HG02884 (cell line): ENCODE results near the gene GNPDA1.

ENCODE experiments used
- ATAC-seq: cut with Tn5 transposase; IDR thresholded peaks from one replicate; pipeline ENCODE4 v1.9.1; 2021; ENCODE audit warnings: mild to moderate bottlenecking, moderate library complexity; ENCODE audit not compliant: unreplicated experiment

Gene GNPDA1

DNA sequence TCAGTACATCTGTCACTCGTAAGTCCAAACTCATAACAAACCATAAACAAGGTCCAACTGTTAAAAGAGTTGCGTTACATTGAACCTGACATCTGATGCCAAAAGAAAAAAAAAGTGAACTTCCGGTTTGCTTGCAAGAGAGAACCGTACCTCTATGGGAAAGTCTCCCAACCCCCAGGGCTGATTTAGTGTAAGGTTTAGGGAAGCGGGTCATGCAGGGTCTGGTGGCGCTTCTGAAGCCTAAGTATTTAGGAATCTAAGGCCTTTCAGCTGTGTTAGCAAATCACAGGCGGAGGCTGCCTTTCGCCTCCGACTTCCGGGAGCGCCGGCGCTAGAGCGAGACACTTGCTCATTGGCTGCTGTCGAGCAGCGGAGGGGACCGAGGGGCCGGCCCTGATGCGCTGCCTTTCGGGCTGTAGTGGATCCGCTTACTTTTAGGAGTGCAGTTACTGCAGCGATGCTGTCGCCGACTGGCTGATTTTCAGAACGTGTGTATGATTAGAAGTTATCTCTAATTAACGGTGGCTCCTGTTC, 12.0 kb upstream of the GNPDA1 start:
- peak; percentile 99 for ATAC-seq

DNA sequence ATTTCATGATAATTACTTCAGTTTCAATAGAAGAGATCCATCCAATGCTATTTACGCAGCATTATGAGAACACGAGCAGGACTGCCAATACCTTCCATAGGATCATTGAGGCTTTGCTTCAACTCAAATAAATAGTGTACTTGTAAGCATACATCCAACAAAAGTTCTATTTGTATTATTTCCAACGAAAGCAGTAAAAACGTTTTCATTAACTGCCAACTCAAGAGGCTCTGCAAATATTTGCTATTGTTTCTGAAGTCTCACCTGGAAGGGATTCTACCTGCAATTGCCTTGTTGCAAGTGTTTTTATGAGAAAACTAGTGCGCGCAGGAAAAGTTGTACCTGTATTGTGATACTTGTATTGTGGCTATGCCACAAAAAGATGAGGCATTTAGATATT, 11.0 kb upstream of the GNPDA1 start:
- no peak for ATAC-seq

- no peak for ATAC-seq
Measured at GRCh38 chr5:142020122-142020659, 7.4 kb upstream of the GNPDA1 start.

- no peak for ATAC-seq
Measured at GRCh38 chr5:142017832-142018427, 5.1 kb upstream of the GNPDA1 start.

GRCh38 chr5:142016556-142016955, 3.7 kb upstream of the GNPDA1 start:
- peak; percentile 13 for ATAC-seq

GRCh38 chr5:142015781-142016533, 3.1 kb upstream of the GNPDA1 start:
- ATAC-seq: peak; percentile 38

GRCh38 chr5:142014911-142015584, 2.2 kb upstream of the GNPDA1 start:
- no peak for ATAC-seq

DNA sequence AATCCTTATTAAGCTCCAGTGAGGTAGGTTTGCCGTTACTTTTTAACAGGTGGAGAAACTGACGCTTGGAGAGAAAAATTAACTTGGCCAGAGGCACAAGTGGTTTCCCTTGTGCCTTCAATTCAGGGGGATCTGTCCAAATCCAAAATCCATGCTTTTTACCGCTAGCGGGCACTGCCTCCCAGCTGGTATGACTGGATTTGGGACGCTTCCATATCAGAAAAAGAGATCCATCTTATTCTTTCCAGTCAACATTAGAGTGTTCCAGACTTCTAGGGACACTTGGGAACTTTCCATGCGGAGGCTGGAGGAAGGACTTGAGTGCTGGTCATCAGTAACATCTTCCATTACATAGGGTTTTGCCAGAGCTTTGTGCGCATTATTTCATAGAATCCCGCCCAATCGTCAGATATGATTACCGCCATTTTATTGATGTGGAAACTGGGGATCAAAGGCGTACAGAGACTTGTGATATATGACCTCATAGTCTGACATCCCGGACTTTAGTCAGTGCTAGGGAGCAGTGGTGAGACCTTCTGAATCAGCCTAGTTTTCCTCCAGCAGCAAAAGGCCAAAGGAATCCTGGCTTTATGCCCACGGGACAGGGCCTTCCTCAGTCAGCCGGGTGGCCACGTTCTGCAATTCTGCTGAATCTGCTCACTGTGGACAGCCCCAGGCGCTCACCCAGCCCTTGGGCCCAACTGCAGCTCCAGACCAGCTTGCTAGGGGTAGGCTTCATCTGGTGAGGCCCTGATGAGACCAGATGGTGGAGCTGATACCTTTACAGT, 1.1 kb upstream of the GNPDA1 start:
- no peak for ATAC-seq

DNA sequence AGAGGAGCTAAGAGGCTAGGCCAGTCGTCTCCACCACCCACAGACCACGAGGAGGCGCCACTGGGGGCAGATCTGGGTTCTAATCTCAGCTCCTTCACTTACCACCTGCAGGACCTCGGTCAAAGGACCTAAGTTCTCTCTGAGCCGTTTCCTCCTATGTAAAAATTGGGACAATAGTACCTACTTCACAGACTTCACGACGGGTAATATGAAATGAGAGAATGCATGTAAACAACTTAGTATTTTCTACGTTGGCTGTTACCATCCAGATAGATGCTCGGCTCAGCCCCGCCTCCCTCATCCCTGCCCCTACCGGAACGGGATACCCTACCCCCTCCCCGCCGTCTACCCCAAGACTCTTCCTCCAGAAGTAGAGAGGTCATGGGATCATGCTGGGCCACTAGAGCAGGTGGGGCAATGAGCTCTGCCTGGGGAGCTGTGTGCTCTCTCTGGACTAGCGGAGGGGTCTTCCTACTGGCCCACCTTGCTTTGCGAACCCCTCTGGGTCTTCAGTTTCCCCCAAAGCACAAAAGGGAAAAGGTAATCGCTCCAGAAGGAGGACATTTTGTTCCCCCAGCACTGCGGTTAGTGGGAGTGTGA, 541 bp downstream of the GNPDA1 start:
- no peak for ATAC-seq

GRCh38 chr5:142011572-142012185, 1.1 kb downstream of the GNPDA1 start:
- no peak for ATAC-seq

GRCh38 chr5:142009886-142010285, 2.9 kb downstream of the GNPDA1 start:
- ATAC-seq: no peak

DNA sequence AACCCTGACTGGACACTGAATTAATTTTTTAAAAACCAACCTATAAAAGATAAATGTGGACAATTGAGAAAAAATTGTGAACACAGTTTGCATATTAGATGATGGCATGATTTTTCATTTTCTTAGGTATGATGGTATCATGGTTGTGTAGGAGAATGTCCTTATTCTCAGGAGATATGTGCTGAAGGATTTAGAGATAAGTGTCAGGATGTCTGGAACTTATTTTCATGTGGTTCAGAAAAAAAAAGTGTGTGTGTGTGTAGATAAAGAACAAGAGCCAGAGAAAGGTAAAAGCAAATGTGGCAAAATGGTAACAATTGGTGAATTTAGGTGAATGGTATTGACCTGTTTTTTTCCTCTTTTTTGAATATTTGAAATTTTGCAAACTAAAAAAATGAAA, 4.0 kb downstream of the GNPDA1 start:
- no peak for ATAC-seq

GRCh38 chr5:142007237-142007544, 5.6 kb downstream of the GNPDA1 start:
- no peak for ATAC-seq

DNA sequence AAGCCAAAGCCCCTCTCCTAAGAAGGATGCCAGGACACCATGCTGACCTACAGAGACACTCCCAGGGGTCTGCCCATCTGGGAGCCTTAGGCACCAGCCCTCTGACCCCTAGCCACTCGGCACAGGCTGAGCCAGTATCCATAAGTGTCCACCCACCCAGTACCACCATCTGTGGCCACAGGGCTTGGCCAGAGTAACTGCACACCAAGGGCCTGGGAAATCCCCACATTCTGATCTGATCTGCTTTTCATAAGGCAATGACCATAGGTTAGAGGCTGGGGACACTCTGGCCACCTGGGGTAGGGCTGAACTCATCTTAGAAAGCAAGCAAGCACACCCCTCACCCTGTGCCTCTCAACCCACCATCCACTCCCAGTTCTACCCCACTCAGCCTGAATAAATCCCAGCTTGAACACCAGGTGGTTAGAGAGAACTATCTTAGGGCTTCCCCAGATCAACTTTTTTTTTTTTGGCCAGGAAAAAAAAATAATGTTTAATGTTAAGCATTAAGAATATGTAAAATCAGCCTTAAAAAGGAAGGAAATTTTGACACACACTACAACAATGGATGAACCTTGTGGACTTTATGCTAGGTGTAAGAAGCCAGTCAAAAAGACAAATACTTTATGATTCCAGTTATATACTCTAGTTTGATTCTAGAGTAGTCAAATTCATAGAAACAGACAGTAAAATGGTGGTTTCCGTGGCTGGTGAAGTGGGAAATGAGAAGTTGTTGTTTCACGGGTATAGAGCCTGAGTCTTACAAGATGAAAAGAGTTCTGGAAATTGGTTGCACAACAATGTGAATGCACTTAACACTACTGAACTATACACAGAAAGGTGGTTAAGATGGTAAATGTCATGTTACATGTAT, 6.2 kb downstream of the GNPDA1 start:
- peak; percentile 60 for ATAC-seq

- ATAC-seq: no peak
Measured at GRCh38 chr5:142003266-142003800, 9.5 kb downstream of the GNPDA1 start.

DNA sequence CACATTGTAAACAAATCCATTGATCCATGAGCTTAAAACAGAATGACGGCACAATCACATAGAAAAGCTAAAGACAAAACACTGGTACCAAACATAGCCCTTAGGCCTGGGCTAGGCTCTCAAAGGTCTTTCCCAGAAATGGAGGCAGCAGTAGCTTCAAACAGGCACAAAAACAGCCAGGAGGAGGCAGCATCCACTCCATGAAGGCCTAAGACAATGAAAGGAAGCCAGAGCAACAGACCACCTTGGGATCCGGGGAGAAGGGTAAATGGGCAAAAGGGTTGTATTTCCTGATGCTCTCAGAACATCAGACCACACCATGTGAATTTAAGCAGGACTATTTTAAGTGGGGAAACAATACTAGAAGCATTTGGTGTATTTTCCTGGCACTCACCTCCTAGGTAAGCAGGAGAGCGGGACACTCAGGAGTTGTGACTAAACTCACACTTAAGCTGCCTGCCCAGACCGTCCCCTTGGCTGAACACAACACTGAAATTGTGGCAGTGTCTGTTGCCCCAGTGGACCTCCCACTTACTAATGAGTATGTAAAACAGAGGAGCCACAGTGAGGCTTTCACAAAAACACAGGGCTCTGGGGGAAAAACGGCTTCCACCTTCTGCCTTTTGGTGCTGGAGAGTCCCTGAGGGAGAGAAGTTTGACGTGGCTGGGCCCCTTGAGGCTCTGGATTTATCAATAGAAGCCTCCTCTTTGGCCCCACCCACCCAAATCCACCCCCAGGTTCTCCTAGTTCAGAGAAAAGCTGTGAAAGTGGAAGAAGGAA, 11.9 kb downstream of the GNPDA1 start:
- ATAC-seq: no peak

GRCh38 chr5:142000173-142000572, 12.7 kb downstream of the GNPDA1 start:
- ATAC-seq: no peak

- no peak for ATAC-seq
Measured at GRCh38 chr5:141997358-141997960, 15.4 kb downstream of the GNPDA1 start.
